HG02870 (cell line): Measurements from ENCODE around the gene KLHL36.
A peak's percentile ranks its signal among the peaks of the same experiment; 100 is the strongest.

Experiments used
- ATAC-seq: cut with Tn5 transposase; IDR thresholded peaks from one replicate; pipeline ENCODE4 v1.9.1; 2021; ENCODE audit warnings: mild to moderate bottlenecking, moderate library complexity; ENCODE audit not compliant: unreplicated experiment

The KLHL36 gene

GRCh38 chr16:84647828-84648594 lies at the start of gene KLHL36:
KLHL36 (plus strand) TSS chr16:84648511; CDS start chr16:84650868, 2,357 bp downstream.
- peak; percentile 81 for ATAC-seq

GRCh38 chr16:84599521-84600202 lies 48.6 kb upstream of the KLHL36 start:
- peak; percentile 44 for ATAC-seq

- peak; percentile 55 for ATAC-seq
Measured at GRCh38 chr16:84600343-84601229, 47.7 kb upstream of the KLHL36 start.

- no peak for ATAC-seq
Measured at GRCh38 chr16:84603140-84603816, 45.0 kb upstream of the KLHL36 start.

GRCh38 chr16:84603940-84604339 lies 44.4 kb upstream of the KLHL36 start:
- no peak for ATAC-seq

- no peak for ATAC-seq
Measured at GRCh38 chr16:84604477-84605013, 43.8 kb upstream of the KLHL36 start.

- no peak for ATAC-seq
Measured at GRCh38 chr16:84605339-84605848, 42.9 kb upstream of the KLHL36 start.

- no peak for ATAC-seq
Measured at GRCh38 chr16:84606081-84606875, 42.0 kb upstream of the KLHL36 start.

GRCh38 chr16:84607061-84607460 lies 41.2 kb upstream of the KLHL36 start:
- ATAC-seq, result no peak

GRCh38 chr16:84607694-84608093 lies 40.6 kb upstream of the KLHL36 start:
- ATAC-seq, result peak; percentile 52

GRCh38 chr16:84608282-84608681 lies 40.0 kb upstream of the KLHL36 start:
- ATAC-seq, result peak; percentile 10

GRCh38 chr16:84609563-84610177 lies 38.6 kb upstream of the KLHL36 start:
- ATAC-seq, result no peak

GRCh38 chr16:84610376-84610775 lies 37.9 kb upstream of the KLHL36 start:
- no peak for ATAC-seq

- ATAC-seq, result no peak
Measured at GRCh38 chr16:84611041-84611440, 37.3 kb upstream of the KLHL36 start.

- no peak for ATAC-seq
Measured at GRCh38 chr16:84612686-84613085, 35.6 kb upstream of the KLHL36 start.

GRCh38 chr16:84613408-84614072 lies 34.8 kb upstream of the KLHL36 start:
- ATAC-seq, result no peak

GRCh38 chr16:84614073-84614459 lies 34.2 kb upstream of the KLHL36 start:
- ATAC-seq, result no peak

GRCh38 chr16:84614623-84614967 lies 33.7 kb upstream of the KLHL36 start:
- ATAC-seq, result no peak
